GM19043 (cell line): ENCODE results near the gene TRPC4.

Source experiments
- ATAC-seq: cut with Tn5 transposase; IDR thresholded peaks from one replicate; pipeline ENCODE4 v1.9.1; 2021; ENCODE audit warnings: low read depth; ENCODE audit not compliant: unreplicated experiment

Gene TRPC4

DNA sequence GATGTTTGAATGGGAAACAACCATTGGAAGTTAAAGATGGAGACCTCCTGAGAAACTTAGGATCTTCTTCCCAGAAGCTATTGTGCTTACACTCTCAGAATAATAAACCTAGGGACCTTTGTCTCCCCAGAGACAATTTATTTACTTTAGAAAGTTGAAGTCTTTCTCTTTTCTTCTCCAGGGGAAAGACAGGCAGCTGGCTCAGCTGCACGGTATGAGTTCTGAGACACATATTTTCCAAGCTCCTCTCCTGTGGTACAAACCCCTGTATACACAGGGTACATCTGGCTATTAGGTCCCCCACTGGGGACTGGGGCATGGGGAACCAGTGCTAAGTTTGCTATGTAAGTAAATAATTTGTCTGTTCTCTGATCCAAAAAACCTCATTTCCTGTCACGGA is 203.5 kb downstream of the TRPC4 start:
- ATAC-seq = no peak

DNA sequence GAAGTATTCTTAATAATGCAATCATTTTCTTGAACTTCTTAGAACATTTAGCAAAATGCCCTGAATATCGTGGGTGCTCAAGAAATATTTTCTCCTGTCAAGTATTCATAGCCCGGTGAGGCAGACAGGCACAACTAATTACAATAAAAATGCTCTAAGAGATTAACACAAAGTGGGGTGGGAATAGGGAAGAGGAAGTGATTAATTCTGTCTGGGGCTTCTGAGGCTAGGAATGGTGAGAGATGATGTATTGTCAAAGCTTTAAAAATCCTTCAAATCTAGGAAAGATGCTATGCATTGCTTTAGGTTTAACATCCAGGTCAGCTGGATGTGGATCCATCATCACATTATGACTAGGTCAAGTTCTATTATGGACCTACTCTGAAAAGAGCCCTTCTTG is 204.2 kb downstream of the TRPC4 start:
- no peak for ATAC-seq

DNA sequence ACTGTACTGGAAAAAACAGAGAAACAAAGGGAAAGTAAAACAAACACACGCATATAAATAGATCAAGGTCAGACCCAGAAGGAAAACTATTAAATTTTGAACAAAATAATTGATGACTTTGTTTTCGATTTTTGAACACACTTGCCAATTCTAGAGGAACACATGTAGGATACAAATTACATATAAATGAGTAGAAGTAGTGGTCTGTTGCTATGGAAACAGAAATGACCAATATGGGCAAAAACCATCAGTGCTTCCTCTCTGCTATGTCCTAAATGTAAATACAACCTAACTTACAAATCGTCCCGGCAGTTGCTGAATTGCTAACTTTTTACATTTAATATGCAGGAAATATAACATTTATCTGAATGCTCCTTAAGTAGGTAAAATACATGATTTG is 205.8 kb downstream of the TRPC4 start:
- ATAC-seq = no peak

DNA sequence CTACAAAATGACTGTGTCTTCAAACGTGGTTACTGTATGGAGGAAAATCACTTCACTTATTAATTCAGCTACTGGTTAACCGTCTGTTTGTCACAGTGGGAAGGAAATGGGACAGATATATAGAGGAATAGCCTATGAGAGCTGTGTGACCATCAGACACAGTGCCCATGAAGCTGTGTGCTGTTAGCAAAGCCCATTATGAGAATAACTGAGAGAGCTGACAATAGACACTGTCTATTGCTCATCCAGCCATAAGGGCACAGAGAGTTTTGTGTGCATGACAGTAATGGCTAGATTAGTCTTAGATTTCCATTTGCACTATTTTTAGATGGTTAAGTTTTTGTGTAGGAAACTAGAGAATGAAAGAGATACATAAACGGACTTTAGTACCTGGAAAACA is 206.9 kb downstream of the TRPC4 start:
- no peak for ATAC-seq

GRCh38 chr13:37657956-37658355 is 211.6 kb downstream of the TRPC4 start:
- ATAC-seq = no peak

- no peak for ATAC-seq
Observed at GRCh38 chr13:37657134-37657533, 212.4 kb downstream of the TRPC4 start.

GRCh38 chr13:37656247-37656940 is 213.2 kb downstream of the TRPC4 start:
- no peak for ATAC-seq

GRCh38 chr13:37652596-37652995 is 217.0 kb downstream of the TRPC4 start:
- ATAC-seq = no peak

GRCh38 chr13:37651891-37652290 is 217.7 kb downstream of the TRPC4 start:
- ATAC-seq = no peak

GRCh38 chr13:37648609-37649008 is 221.0 kb downstream of the TRPC4 start:
- no peak for ATAC-seq

DNA sequence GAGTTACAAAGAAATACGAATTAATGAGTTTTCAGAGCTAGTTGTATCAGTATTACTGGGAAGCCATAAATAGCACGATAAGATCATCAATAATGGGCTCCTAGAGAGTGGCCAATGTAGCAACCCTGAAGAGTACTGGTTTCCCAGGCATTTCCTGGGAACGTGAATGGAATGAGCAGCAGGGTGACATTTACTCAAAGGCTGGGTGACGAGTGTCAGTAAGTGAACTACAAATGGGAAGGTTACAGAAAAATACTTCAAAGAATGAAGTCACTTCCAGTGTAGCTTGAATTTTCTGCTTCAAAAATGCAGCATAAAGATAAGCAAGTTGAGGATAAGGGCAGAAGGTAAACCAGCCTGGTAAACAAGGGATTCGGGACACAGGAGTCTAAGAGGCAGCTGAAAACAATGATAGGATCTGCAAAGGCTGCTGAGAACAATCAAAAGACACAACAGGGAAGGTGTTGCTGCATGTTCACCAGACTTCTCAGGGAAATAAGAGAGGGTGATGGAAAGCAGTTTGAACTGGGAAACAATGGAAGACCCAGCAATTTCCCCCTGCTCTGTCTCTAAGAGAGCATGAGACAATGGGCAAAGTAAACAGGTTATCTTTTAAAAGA is 222.4 kb downstream of the TRPC4 start:
- ATAC-seq = no peak

GRCh38 chr13:37646531-37646930 is 223.0 kb downstream of the TRPC4 start:
- ATAC-seq = no peak

DNA sequence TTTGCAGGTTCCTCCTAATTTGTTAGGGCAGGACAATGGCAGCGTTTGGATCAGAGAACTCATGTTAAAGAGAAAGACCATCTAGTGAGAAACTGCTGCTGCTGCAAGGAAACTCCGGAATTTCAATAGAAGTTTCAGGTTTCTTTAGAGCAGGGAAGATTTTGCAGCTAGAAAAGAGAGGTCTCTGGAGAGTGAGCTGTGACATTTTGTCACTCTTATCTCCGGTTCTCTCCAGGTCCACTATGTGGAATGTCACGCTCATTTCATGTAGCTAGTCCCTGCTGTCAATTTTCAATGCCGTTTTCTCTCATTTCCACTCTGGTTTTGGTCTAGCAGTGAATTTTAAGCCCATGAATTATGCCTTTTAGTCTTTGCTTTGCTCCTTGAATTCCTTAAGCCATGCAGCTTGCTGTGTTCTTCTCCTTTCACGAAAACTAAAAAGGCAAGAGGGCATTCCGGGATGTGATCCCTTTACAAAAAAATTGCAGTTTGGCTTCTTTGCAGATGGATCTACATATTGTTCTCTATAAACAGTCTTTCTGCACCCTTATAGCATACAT is 224.3 kb downstream of the TRPC4 start:
- ATAC-seq = no peak

GRCh38 chr13:37641391-37641790 is 228.2 kb downstream of the TRPC4 start:
- no peak for ATAC-seq

DNA sequence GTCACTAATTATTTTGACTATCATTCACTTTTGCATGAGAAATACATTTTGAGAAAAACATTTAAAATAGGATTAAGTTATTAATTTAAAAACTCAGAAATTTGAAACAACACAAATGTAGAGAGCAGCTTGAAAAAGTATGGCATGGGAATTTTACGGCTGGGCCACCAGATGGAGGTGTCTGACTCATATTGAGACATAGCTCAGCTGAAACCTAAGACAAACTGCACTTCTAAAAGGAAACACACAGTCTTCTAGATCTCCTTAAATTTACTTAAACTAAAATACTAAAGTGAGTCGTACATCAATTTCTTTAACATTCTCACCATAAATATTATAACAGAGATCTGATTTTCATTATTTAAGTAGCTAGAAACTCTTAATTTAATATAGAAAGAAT is 229.1 kb downstream of the TRPC4 start:
- ATAC-seq = no peak

- ATAC-seq = no peak
Observed at GRCh38 chr13:37636701-37637100, 232.9 kb downstream of the TRPC4 start.

GRCh38 chr13:37632294-37632693 is 237.3 kb downstream of the TRPC4 start:
- ATAC-seq = no peak

DNA sequence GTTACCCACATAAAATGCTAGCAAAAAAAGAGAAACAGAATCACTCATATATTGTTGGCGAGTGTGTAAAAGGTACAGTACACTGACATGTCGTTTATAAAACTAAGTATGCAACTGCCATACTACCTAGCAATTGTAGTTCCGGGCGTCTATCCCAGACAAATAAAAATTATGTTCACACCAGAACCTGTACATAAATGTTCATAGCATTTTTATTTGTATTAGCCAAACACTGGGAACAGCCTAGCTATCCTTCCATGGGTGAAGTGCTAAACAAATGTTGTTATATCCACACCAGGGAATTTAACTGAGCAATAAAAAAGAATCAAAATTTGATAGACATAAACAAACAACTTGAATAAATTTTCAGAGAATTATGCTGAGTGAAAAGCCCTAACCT is 242.1 kb downstream of the TRPC4 start:
- no peak for ATAC-seq

DNA sequence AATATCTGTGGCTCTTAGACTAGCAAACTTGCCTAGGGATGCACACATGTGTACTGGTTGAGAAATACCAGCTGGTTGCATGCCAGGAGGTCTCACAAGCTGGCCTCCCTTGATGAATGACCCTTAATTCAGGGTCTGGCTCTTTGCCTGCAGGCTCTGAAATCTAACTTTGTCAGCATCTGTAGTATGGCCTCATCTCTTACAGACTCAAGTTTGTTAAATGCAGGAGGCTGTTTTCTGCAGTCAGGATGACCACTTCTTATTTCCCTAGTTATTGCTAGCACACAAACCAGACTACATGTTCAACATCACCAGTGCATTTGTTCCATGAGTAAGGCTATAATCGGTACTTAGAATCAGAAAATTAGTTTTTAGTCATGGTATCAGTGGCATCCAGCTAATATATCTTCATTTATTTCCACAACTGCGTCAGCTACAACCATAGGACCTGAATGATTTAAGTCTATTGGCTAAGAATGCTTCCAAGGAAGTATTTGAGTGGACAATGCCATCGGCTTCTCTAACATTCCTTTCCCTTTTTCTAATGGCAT is 247.7 kb downstream of the TRPC4 start:
- no peak for ATAC-seq

DNA sequence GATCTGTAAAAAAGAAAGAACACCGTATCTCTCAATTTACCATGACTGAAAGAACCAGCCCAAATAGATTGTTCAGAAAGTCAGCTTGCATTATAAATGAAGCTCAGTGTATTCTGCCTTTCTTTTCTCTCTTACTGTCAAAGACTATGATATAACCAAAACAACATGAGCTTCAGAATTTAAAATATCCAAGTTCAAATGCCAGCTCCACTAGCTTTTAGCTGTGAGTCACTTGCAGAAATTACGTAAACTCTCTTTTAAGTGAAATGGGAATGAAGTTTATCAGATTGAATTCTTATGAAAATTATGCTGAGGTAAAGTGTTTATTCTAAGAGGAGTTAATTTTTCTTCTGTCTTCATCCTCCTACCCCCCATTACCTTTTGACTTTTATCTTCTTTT is 251.0 kb downstream of the TRPC4 start:
- ATAC-seq = no peak

- no peak for ATAC-seq
Observed at GRCh38 chr13:37617173-37617572, 252.4 kb downstream of the TRPC4 start.

DNA sequence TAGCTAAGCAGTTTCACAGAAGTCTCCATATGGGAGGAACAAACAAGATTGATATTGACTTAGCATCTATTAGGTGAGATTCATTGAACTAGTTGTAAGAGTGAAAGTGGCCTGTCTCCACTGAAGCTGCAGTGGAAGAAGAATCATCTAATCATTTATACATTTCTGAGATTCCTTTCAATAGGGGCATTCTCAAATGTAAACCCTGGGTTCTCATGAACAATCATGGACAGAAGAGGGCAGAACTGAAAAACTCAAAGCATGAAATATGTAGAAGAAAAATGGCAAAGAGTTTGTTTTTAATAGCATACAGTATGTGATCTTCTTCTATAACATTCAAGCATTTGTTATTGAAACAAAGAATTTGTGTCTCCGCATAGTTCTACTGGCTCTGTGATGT is 253.4 kb downstream of the TRPC4 start:
- ATAC-seq = no peak
